OCI-LY1 (cell line): ENCODE measurements around the gene KIF25.

Source experiments
- EZH2 ChIP-seq: fragments of 200-600 bp; sonication (generic), shearing (Covaris generic); IDR thresholded peaks from 2 replicates; pipeline ENCODE4 v1.8.0; 2017; ENCODE audit warnings: borderline replicate concordance, mixed run types, mild to moderate bottlenecking, antibody characterized with exemption, low read length, moderate library complexity, mixed read lengths
- TF ChIP-seq, protein P1 (sequence below): fragments of 200-600 bp; sonication (generic), shearing (Covaris generic); IDR thresholded peaks from 2 replicates; pipeline ENCODE4 v1.5.1; 2017; ENCODE audit warnings: mild to moderate bottlenecking, antibody characterized with exemption, low read length, moderate library complexity, mixed read lengths

GRCh38 chr6:168043848-168044415, 46.5 kb downstream of the KIF25 start:
- TF ChIP-seq, protein P1, sequence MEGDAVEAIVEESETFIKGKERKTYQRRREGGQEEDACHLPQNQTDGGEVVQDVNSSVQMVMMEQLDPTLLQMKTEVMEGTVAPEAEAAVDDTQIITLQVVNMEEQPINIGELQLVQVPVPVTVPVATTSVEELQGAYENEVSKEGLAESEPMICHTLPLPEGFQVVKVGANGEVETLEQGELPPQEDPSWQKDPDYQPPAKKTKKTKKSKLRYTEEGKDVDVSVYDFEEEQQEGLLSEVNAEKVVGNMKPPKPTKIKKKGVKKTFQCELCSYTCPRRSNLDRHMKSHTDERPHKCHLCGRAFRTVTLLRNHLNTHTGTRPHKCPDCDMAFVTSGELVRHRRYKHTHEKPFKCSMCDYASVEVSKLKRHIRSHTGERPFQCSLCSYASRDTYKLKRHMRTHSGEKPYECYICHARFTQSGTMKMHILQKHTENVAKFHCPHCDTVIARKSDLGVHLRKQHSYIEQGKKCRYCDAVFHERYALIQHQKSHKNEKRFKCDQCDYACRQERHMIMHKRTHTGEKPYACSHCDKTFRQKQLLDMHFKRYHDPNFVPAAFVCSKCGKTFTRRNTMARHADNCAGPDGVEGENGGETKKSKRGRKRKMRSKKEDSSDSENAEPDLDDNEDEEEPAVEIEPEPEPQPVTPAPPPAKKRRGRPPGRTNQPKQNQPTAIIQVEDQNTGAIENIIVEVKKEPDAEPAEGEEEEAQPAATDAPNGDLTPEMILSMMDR, result no peak
- no peak for TF ChIP-seq EZH2
